SU-DHL-6 (cell line): ENCODE measurements around the gene TEX9.
"Not testable (repeated sequence)": the region's sequence is repeated elsewhere in the genome, so short reads cannot be mapped to it uniquely, and the experiment has no call there.

Experiments used
- H2AFZ ChIP-seq: fragments of 200-600 bp; sonication (generic); 2 replicates; pipeline ENCODE4 v1.6.1; 2014; ENCODE audit warnings: low read depth, mild to moderate bottlenecking, moderate library complexity, mixed read lengths, antibody characterized with exemption, low read length; ENCODE audit not compliant: severe bottlenecking
- H3F3A ChIP-seq: fragments of 200-600 bp; shearing (Covaris generic); 2 replicates; pipeline ENCODE4 v1.6.0; 2016; ENCODE audit warnings: antibody characterized with exemption, mild to moderate bottlenecking; ENCODE audit not compliant: insufficient read depth
- H3K27ac ChIP-seq: fragments of 200-600 bp; sonication (generic); 2 replicates; pipeline ENCODE4 v1.5.1; 2016; ENCODE audit warnings: low read depth, mild to moderate bottlenecking, low read length, moderate library complexity, mixed read lengths
- H3K27me3 ChIP-seq: fragments of 200-600 bp; sonication (generic), shearing (Covaris generic); 2 replicates; pipeline ENCODE4 v1.6.0; 2014; ENCODE audit warnings: mild to moderate bottlenecking, low read length
- H3K36me3 ChIP-seq: fragments of 200-600 bp; sonication (generic); 2 replicates; pipeline ENCODE4 v1.6.1; 2014; ENCODE audit warnings: mild to moderate bottlenecking, low read length, mixed read lengths
- H3K4me2 ChIP-seq: fragments of 300-600, 200-600 bp; shearing (Covaris generic), sonication (generic); 2 replicates; pipeline ENCODE4 v1.6.0; 2014; ENCODE audit warnings: low read length, low read depth, mild to moderate bottlenecking; ENCODE audit not compliant: poor library complexity, severe bottlenecking
- H3K4me3 ChIP-seq: fragments of 200-600 bp; sonication (generic); 2 replicates; pipeline ENCODE4 v1.5.1; 2014; ENCODE audit warnings: antibody characterized with exemption, low read length, mild to moderate bottlenecking, mixed read lengths; ENCODE audit not compliant: insufficient read depth, poor library complexity, severe bottlenecking
- H3K79me2 ChIP-seq: fragments of 200-600 bp; sonication (generic); 2 replicates; pipeline ENCODE4 v1.6.1; 2014; ENCODE audit warnings: mild to moderate bottlenecking, low read length, moderate library complexity; ENCODE audit not compliant: insufficient read depth
- H3K9ac ChIP-seq: fragments of 200-600 bp; sonication (generic); 2 replicates; pipeline ENCODE4 v1.7.0; 2014; ENCODE audit warnings: mild to moderate bottlenecking, low read length
- H3K9me2 ChIP-seq: fragments of 200-600 bp; sonication (generic); replicated peaks from 2 replicates; pipeline ENCODE4 v1.6.1; 2014; ENCODE audit warnings: low read length; ENCODE audit not compliant: insufficient read depth
- H3K9me3 ChIP-seq: fragments of 200-600 bp; sonication (generic); 2 replicates; pipeline ENCODE4 v1.6.1; 2014; ENCODE audit warnings: low read length, mixed read lengths; ENCODE audit not compliant: insufficient read depth
- H4K20me1 ChIP-seq: fragments of 200-600 bp; sonication (generic); 2 replicates; pipeline ENCODE4 v1.6.1; 2014; ENCODE audit warnings: low read depth, mild to moderate bottlenecking, antibody characterized with exemption, low read length, moderate library complexity, mixed read lengths
- EZH2phosphoT487 ChIP-seq: fragments of 200-600 bp; sonication (generic), shearing (Covaris generic); conservative IDR thresholded peaks from 2 replicates; pipeline ENCODE4 v1.6.1; 2018; ENCODE audit warnings: mild to moderate bottlenecking, antibody characterized with exemption, low read length, moderate library complexity, mixed read lengths
- TF ChIP-seq, protein P1 (sequence below): fragments of 200-600 bp; sonication (generic); IDR thresholded peaks from one replicate; pipeline ENCODE4 v1.5.1; 2017; ENCODE audit warnings: antibody characterized with exemption, mild to moderate bottlenecking, low read length, moderate library complexity; ENCODE audit not compliant: insufficient read depth, poor library complexity, severe bottlenecking

The TEX9 gene

DNA sequence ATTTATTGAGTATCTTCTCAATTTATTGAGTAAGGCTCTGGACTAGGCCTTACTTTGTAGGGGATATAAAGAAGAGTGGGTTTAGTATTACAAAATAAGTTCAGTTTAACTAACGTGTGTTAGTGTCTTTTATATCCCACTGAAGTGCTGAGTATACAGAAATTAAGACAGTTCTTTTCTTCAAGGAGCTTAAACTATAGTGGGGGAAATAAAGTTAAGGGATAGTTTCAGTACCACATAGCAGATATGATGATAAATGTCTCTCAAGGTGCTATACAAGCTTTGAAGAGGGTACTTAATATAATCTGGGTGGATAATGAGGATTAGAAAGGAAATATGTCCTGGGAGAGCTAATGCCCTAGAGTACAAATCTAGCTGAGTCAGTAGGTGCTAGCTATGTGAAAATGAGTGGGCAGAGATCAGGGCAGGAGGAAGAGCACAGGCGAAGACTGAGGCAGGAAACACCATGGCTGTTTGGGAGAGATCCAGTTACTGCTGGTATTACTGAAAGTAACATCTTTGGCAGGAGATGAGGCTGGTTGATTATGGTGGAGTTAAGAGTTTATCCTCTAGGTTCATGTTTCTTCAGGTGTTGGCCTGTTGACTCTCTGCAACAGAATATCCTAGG, 46.0 kb downstream of the TEX9 start:
- Histone ChIP-seq H3K9me3 (peaks cover 4% of the 10 kb centered on the region; the same call in 1 of the 2 replicates), H3K4me2 (no peak overlapping the region), H3K4me3 (no peak overlapping the region), H3K79me2 (no peaks in the 10 kb centered on the region), H2AFZ (no peak overlapping the region), H3K27ac (no peak overlapping the region), H3K9me2 (no peaks in the 10 kb centered on the region), H3K9ac (no peak overlapping the region), H3F3A (no peaks in the 10 kb centered on the region), H3K27me3 (no peaks in the 10 kb centered on the region), H3K36me3 (peaks cover 10% of the 10 kb centered on the region; the same call in 1 of the 2 replicates), H4K20me1 (no peaks in the 10 kb centered on the region)
- TF ChIP-seq EZH2phosphoT487, result no peak
- TF ChIP-seq, protein P1, sequence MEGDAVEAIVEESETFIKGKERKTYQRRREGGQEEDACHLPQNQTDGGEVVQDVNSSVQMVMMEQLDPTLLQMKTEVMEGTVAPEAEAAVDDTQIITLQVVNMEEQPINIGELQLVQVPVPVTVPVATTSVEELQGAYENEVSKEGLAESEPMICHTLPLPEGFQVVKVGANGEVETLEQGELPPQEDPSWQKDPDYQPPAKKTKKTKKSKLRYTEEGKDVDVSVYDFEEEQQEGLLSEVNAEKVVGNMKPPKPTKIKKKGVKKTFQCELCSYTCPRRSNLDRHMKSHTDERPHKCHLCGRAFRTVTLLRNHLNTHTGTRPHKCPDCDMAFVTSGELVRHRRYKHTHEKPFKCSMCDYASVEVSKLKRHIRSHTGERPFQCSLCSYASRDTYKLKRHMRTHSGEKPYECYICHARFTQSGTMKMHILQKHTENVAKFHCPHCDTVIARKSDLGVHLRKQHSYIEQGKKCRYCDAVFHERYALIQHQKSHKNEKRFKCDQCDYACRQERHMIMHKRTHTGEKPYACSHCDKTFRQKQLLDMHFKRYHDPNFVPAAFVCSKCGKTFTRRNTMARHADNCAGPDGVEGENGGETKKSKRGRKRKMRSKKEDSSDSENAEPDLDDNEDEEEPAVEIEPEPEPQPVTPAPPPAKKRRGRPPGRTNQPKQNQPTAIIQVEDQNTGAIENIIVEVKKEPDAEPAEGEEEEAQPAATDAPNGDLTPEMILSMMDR, result no peak

DNA sequence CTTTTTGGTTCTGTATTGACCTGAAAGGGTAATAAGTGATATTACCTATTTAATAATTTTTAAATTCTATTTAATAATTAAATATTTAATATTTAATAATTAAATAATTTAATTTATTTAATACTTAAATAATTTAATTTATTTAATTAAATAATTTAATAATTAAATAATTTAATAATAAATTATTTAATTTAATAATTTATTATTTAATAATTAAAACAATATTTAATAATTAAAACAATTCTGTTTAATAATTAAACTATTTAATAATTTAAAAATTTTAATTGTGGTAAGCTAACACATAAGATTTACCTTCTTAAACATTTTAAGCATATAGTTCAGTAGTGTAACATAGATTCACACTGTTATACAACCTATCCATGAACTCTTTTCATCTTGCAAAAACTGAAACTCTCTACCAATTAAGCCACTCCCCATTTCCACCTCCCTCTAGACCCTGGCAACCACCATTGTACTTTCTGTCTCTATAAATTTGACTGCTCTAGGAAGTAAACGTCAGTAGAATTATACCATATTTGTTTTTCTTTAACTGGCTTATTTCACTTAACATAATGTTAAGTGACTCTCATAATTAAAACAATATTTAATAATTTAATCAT, 48.0 kb downstream of the TEX9 start:
- not testable (repeated sequence) for H3K79me2 ChIP-seq, H2AFZ ChIP-seq, H3K9me3 ChIP-seq, H3K4me3 ChIP-seq, H4K20me1 ChIP-seq, H3K27ac ChIP-seq, H3F3A ChIP-seq, H3K36me3 ChIP-seq, H3K9me2 ChIP-seq, H3K27me3 ChIP-seq, H3K4me2 ChIP-seq, H3K9ac ChIP-seq

DNA sequence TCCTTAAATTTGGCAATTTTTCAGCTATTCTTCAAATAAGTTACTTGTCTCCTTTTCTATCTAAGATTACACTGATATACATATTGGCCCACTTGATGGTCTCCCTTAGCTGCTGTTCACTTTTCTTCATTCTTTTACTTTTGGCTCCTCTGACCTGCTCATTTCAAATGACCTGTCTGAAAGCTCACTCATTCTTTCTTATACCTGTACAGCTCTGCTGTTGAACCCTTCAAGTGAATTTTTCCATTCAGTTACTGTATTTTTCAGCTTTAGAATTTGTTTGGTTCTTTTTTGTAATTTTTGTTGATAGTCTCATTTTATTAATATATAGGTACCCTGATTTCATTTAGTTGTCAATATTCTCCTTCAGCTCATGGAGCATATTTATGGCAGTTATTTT, 60.0 kb downstream of the TEX9 start:
- no peaks in the 10 kb centered on the region for H3K9me3 ChIP-seq
- H3K4me3 ChIP-seq, result no peak overlapping the region
- H3F3A ChIP-seq, result no peaks in the 10 kb centered on the region
- no peaks in the 10 kb centered on the region for H3K9me2 ChIP-seq
- H3K27me3 ChIP-seq, result no peaks in the 10 kb centered on the region
- H3K27ac ChIP-seq, result no peak overlapping the region
- H2AFZ ChIP-seq, result no peak overlapping the region
- peaks cover 8% of the 10 kb centered on the region for H3K36me3 ChIP-seq
- H3K4me2 ChIP-seq, result no peak overlapping the region
- no peaks in the 10 kb centered on the region for H4K20me1 ChIP-seq
- TF ChIP-seq, protein P1, result no peak
- no peak for TF ChIP-seq EZH2phosphoT487
- no peaks in the 10 kb centered on the region for H3K79me2 ChIP-seq
- H3K9ac ChIP-seq, result no peak overlapping the region

DNA sequence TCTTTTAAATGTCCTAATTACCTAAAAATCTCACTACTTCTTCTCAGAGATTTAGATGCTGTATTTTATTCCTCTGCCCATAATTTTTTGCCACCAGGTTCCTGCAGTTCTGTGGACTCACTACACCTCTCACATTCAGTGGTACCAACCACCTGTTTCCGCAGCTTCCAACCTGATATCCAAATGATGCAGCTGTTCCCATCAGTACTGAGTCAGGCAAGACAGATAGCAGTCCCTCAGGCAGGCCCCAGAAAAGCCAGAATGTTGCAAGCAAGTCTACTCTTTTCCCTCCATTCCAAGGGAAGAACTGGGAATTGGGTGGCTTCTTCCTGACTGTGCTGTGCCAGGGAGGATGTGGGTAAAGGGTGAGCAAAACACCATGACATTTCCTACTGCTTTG, 60.8 kb downstream of the TEX9 start:
- H4K20me1 ChIP-seq, result no peaks in the 10 kb centered on the region
- no peak overlapping the region for H3K9ac ChIP-seq
- H3K4me2 ChIP-seq, result no peak overlapping the region
- peaks cover 8% of the 10 kb centered on the region for H3K36me3 ChIP-seq
- no peaks in the 10 kb centered on the region for H3F3A ChIP-seq
- no peak overlapping the region for H3K27ac ChIP-seq
- no peaks in the 10 kb centered on the region for H3K9me2 ChIP-seq
- no peaks in the 10 kb centered on the region for H3K79me2 ChIP-seq
- TF ChIP-seq, protein P1, result no peak
- no peak for TF ChIP-seq EZH2phosphoT487
- H2AFZ ChIP-seq, result no peak overlapping the region
- no peaks in the 10 kb centered on the region for H3K27me3 ChIP-seq
- H3K9me3 ChIP-seq, result no peaks in the 10 kb centered on the region
- H3K4me3 ChIP-seq, result no peak overlapping the region
